Cortex of kidney (tissue), 1 donor: Measurements from ENCODE around the gene COX10.
"Not testable (repeated sequence)": the region's sequence is repeated elsewhere in the genome, so short reads cannot be mapped to it uniquely, and the experiment has no call there.

Experiments
- DNase-seq: peaks from one replicate; lab custom pipeline; 2025; lab: John Stamatoyannopoulos, UW

COX10 gene

DNA sequence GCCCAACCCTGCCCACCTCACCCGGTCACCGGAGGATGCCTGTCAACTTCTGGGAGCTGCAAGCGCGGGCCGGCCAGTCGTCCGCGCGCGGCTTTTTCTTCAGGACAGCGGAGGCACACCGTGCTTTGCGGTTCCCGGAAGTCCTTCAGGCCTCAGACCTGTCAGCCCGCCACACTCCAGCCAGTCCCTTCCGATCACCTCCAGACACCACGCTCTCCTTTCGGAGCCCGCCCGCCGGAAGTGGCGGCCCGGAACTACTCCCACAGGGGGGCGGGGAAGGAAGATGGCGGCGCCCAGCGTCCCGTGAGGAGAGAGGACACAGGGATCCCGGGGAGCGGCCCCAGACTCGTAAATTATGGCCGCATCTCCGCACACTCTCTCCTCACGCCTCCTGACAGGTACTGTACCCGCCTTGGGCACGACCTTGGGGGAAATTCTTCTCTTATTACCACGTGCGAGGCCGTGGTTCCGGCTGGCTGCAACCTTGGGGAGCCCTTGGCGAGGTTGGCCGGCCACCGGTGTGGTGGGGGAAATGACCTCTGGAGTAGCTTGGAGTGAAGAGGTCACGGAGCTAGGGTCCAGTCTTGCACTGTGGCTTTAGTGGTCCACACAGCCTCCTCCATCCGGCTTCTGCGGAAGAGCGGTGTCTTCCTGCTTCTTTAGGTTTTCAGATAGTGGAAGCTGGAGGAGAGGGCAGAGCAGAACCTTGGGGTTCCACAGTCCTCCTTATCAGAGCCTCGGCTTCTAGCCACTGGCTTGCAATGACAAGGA is at the start of gene COX10:
Gene COX10 (plus strand): TSS at position 254 of the 771 bp plus-strand sequence. CDS start 102 bp downstream, at position 356.
- peak; percentile 37 for DNase-seq

DNA sequence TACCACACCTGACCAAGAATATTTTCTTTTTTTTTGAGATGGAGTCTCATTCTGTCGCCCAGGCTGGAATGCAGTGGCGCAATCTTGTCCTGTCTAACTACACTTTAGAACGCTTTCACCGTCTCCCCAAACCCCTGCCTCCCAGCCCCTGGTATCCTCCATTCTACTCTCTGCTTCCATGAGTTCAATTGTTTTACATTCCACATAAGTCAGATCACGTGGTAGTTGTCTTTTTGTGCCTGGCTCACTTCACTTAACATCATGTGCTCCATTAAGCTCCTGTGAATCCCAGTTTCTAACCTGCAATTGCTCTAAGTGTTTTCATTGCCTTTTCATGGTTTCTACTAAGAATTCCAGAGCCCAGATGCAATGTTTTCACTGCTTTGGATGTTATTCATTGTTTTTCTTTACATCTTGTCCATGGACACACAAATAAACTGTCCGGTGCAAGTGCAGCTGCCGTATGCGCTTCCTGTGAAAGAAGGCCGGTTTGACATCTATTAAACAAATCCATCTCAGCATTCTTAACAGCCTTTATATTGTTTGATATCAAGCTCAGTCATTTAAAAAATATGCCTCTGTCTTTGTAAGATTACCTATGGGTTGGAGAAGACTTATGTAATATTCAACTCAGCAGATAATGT is 47.5 kb upstream of the COX10 start:
- DNase-seq = not testable (repeated sequence)

DNA sequence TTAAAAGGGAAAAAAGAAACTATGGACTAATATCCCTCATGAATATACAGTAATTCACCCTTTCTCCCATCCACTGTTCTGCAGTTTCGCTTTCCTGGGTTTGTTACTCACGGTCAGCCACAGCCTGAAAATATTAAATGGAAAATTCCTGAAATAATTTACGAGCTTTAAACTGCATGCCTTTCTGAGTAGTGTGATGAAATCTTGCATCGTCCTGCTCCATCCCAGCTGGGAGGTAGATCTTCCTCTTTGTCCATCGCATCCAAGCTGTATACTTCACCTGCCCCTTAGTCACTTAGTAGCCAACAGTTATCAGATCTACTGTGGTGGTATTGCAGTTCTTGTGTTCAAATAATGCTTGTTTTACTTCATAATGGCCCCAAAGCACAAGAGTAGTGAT is 39.5 kb upstream of the COX10 start:
- not testable (repeated sequence) for DNase-seq

DNA sequence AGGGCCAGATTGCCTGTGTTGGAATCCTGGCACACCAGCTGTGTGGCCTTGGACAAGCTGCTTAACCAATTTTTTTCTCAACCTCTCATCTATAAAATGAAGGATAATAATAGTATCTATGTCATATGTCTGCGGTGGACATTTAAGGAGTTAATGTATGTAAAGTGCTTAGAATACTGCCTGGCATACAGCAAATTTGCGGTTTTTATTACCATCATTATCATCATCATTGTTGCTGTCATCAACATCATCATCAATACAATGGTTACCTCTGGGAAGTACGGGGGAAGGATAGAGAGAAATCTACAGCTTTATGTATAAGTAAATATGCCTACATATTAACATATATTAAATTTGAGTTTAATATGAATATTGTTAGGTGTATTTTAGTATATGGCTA is 37.1 kb upstream of the COX10 start:
- no peak for DNase-seq

DNA sequence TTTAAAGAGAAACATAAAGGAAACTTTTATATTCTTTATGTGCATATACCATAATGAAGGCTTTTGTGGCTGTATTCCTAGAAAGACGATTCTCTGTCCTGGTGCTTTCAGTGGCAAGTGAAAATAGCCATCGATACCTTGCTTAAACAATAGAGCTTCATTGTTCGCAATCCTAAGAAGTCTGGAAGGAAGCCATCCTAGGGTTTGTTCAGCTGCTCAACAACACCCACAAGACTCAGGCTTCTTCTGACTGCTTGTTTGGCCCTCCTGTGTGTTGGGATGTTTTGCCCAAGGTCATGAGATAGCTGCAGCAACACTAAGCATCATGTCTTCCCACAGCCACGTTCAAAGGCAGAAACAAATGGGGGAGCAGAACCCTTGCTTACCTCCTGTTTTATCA is 36.1 kb upstream of the COX10 start:
- DNase-seq = no peak

DNA sequence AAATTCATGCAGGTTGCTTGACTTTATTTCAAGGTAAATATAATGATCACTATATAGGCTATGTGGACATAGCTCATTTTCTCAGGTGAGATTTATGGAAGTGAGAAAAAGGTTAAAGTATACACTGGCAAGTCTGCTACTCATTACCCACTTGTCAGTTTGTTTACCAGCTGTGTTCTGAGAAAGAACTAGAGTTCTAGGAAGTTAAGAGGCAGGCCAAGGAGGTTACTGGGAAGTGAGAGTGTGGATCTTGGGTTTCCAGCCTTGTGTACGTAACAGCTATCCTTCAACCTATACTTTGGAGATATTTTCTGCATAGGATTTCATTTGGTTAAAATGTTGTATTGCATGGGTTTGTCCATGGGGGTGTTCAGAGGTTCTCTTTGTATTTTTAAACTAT is 31.9 kb upstream of the COX10 start:
- DNase-seq = no peak

DNA sequence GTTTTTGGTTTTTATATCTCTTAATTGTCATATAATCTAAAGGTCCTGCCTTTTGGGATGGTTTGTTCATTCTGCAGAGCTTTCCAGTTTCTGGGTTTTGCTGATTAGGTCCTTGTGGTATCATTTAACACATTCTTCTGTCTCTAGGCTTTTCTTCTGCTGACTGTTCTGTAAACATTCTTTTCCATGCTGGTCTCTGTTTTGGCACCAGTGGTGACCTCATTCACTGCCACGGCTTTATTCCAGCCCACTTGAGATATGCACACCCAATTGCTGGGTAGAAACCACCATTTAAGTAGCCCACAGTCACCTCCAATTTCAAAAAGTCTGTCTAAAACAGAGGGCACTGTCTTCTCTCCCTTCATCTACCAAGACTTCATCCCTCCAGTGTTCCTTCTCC is 31.1 kb upstream of the COX10 start:
- no peak for DNase-seq

DNA sequence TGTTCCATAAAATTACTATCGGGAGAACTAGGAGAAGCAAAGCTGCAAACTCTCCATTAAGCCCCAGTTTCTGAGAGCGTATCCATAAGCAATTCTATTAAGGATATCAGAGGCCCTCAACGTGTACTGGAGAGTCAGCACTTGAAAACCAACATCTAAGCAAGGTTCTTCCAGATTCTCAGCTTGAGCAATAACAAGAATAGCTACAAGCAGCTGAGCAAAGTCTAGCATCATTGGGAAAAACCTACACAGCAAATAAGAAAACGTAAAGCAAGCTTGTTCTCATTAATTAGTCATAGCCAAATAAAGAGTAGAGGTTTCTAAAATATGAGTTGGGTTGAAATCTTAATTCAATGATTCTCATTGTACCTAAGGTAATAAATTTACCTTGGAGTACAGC is 26.9 kb upstream of the COX10 start:
- DNase-seq = no peak

DNA sequence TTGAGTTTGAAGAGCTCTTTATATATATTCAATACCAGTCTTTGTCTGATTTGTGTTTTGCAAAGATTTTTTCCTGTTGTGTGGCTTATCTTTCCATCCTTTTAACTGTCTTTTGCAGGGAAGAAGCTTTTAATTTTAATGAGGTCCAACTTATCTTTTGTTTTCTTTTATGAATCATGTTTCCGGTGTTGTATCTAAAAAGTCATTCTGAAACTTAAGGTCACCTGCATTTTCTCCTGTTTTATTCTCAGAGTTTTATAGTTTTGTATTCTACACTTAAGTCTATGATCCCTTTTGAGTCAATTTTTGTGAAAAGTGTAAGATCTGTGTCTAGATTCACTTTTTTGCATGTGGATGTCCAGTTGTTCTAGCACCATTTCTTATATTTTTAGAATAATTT is 24.6 kb upstream of the COX10 start:
- DNase-seq = no peak

DNA sequence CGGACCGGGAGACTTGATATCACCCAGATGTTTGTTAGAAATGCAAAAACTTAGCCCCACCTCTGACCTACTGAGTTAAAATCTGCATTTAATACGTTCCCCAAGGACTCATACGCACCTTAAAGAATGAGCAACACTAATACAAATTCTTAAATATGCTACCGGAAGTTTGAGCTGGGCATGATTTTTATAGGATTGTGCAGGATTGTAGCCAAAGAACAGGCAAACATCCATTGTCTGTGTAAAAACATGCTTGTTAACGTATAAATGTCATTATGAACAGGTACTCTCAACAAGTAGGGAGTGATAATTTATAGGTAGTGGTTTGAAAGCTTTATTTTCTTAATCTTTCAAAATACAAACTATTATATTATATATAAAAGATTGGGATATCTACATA is 22.3 kb upstream of the COX10 start:
- no peak for DNase-seq

DNA sequence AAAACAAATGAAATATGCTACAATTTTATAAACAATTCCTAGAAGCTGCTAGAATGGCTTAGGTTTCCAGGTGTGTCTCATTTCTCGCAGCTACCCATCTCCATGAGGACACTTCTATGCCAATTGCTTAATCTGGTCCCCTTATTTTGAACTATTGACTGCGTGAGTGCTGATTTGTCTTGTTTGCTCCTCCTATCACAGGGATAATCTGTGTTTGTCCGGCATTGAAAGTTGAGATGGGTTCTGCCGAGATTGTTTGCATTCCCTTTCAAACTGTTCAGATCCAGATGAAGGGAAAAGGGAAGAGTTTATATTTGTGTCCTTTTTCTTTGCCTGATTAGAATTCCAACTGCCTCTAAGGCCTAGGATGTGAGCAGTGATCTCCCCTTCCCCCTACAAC is 21.7 kb upstream of the COX10 start:
- no peak for DNase-seq

DNA sequence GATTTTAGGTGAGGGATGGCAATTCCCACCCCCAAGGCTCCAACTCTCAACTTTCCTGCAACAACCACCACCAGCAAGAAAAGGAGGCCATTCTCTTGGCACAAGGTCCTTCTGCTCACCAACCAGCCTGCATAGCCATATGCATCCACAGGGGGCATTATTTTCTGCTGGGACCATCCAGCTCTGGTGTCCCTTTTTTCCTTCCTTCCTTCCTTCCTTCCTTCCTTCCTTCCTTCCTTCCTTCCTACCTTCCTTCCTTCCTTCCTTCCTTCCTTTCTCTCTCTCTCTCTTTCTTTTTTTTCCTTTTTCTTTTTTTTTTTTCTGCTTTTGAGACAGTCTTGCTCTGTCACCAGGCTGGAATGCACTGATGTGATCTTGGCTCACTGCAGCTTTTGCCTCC is 21.1 kb upstream of the COX10 start:
- DNase-seq = no peak

DNA sequence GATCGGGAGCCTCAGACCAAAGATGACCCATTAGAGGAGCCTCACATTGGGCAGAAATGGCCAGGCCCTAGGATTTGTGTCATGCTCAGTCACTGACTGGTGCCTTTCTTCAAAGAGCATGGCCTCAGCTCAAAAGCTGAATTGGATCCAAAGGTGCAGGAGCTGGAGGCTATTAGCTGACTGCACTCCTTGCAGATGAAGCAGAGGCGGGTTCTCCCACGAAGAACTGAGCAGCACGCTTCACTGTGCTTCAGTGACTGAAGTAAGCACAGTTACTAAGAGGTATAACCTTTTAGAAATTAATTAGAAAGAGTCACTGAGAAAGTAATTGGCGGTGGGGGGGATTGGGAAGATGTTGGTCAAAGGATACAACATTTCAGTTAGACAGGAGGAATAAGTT is 18.7 kb upstream of the COX10 start:
- DNase-seq = no peak

DNA sequence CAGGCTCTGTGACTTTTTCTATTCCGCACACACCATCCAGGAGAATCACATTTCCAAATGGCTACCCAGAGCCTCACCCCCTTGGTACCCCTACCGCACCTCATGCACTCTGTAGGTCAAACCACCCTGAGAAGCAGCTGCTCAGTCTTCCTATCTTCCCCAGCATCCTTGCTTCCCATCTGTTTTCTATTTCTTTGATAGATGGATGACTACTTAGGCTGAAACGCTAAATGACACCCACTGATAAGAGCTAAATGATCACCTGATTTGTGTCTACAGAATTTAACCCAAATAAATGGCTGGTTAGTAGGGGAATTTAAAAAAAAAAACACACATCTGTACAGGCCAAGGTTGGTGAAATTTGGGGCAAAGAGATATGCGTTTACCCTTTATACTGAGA is 17.6 kb upstream of the COX10 start:
- no peak for DNase-seq

DNA sequence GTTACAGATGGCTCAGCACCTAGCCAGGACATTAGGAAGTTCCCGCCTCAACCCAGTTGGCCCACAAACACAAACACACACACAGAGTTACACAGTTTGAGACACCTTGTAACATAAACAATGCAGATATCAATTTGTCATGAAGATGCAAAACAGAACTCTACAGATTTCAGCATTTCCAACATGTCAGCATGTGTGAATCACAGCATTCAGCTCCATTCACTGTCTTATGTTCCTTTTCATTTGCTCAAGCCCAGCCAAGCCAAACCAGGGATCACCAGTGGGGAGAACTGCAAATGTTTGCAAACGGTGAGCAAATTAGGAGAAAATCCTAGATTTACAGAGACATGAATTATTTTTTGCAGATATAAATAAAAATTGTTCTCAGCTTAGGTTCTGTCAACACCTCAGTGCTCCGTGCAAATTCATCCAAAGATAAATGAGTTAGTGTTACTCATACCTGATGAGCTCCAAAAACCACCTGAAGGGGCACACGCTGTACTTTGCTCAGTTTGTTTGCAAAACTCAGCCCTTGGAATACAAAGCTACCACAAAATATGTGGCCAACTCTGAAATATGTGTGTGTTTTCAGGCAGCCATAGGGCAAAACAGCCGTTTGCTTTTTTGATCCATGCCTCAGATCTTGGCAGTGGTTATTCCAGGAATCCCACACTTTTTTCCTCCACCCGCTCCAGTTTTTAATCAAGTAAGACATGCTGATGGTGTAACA is 16.3 kb upstream of the COX10 start:
- no peak for DNase-seq

DNA sequence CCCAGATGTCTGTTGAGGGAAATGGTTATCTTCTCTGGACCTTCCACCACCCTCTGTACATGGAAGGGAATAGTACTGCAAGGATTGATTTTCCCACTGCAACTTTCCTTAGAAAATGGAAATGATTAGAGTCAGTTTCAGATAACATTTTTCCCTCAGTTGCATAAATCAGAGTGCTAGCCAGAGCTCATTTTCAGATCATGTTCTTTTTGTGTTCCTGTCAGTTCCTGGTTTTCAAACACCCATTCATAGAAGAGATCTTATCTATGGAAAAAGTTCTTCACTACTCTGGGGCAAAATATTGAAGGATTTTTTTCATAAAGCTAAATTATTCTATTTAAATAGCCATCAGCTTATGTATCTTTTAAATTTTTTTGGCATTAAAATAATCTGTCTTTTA is 11.7 kb upstream of the COX10 start:
- DNase-seq = no peak

DNA sequence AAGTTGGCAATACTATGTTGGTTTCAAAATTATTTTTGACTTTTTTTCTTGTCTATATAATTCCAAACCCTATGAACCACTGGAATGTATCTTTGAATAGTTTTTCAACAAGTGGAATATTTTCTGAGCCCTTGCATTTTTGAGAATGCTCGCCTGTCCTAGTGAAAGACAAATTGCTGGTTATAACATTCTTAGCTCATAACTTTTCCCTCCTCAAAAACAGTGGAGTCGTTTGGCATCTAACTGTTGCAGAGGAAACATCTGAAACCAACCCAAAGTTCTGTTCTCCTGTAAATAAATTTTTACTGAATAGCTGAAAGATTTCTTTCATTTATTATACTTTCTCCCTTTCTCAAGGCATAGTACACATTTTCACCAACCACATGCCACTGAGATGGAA is 11.3 kb upstream of the COX10 start:
- DNase-seq = no peak

DNA sequence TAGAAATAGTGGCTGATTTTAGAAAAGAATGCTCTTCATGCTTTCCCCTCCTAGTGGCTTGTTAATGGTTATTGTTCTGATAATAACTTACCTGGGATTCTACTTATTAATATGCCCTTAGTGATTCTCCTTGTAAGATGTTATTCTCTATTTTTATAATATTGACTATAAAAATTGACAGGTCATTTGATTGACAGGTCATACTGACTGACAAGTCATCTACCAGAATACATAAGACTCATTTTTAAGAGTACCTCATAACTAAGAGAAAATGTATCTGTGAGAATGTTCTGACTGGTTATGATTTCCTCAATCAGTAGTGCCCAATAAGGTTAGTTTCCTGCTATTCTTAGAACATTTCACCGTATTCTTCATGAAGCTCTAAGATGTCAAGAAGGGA is 8.6 kb upstream of the COX10 start:
- DNase-seq = no peak

DNA sequence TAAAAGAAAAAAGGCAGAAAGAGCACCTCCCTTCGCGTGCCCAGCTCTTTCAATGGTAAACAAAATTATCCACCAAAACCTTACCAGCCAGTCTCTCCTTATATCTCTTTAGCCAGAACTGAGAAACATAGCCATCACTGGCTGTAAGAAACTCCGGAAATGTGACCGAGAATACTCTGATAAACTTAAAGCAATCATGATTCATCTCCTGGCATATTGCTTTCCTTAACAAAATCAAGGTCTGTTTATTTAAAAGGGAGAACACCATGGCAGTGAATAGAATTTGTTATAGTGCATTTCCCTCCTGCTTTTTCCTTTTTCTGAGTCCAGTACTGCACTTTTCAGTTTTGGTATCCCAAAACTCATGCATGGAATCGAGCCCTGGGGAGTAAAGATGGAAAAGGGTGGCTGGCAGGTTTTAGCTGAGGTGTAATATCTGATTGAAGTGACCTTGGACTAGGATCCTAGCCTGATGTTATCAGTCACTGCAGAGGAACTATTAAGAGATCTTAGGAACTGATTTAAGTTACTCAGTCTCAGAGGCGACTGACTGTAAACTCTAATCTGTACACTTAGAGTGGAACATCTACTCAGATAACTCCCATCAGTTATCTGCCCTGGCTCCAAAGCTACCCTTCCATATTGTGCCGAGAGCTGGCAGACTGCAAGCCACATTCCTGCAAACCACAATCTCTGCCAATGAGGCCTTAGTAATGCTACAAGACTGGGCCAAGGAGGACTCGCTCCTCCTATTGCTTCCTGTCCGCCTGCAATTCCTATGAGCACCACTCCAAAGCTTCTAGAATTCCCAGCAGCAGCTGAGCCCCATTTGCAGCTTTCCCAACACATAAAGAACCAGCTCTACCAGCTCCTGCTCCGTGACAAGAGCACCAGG is 7.4 kb upstream of the COX10 start:
- DNase-seq = no peak

DNA sequence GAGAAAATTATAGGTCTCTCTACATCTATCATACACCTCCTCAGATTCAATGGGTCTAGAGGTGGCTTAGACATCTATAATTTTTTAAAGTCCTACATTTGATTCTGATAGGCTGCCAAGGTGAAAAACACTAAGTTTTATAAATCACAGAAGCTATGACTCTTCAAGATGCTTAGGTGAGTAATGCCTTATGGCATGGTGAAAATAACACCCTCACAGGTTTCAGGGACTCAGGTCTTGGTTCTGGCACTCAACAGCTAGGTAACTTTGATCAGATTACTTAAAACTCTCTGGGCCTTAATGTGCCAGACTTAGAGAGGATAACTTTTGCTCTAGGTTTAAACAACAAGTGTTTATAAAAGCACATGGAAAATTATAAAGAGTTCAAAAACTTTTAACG is 2.0 kb upstream of the COX10 start:
- DNase-seq = no peak

DNA sequence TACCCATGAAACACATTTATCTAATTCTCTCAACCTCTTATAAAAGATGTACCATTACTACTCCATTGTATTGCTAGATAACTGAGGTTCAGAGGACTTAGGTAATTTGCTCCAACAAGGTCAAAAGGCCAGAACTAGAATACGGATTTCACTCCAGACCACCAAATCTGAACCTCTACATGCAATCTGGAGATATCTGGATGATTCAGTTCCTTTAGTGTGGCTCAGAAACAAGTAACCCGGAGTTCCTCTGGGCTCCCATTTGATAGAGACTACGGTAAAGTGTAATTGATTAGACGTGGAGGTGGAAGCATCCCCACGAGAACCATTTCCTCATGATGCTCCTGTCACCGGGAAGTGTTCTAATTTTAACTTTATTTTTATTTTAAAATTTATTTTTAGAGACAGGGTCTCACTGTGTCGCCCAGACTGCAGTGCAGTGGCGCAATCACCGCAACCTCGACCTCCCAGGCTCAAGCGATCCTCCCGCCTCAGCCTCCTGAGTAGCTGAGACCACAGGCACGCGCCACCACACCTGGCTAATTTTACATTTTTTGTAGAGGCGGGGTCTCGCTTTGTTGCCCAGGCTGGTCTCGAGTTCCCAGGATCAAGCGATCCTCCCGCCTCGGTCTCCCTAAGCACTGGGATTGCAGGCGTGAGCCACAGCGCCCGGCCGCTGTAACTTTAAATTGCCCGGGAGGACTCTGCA is 608 bp upstream of the COX10 start:
- DNase-seq = no peak
